OCI-LY3 (cell line): ENCODE results near the gene PFDN1.

Experiments used
- H2AFZ ChIP-seq: fragments of 200-600, 300-600 bp; shearing (Covaris generic); 2 replicates; pipeline ENCODE4 v1.6.0; 2014; ENCODE audit warnings: antibody characterized with exemption, low read depth, low read length
- H3K27ac ChIP-seq: fragments of 200-600, 300-600 bp; sonication (generic); 2 replicates; pipeline ENCODE4 v1.5.1; 2014; ENCODE audit warnings: mild to moderate bottlenecking, low read length, moderate library complexity, mixed read lengths
- H3K27me3 ChIP-seq: fragments of 200-600, 300-600 bp; sonication (generic); 2 replicates; pipeline ENCODE4 v1.6.1; 2014; ENCODE audit warnings: low read depth, low read length, mixed read lengths
- H3K36me3 ChIP-seq: fragments of 200-600, 300-600 bp; sonication (generic); replicated peaks from 2 replicates; pipeline ENCODE3; 2014; ENCODE audit warnings: low read depth, low read length, mixed read lengths
- H3K4me1 ChIP-seq: fragments of 300-600, 200-600 bp; sonication (generic); 2 replicates; pipeline ENCODE4 v1.6.1; 2014; ENCODE audit warnings: low read length, mixed read lengths
- H3K4me2 ChIP-seq: fragments of 200-600, 300-600 bp; sonication (generic); 2 replicates; pipeline ENCODE4 v1.6.1; 2014; ENCODE audit warnings: low read length, mixed read lengths
- H3K4me3 ChIP-seq: fragments of 300-600, 200-600 bp; sonication (generic); 2 replicates; pipeline ENCODE4 v1.5.1; 2014; ENCODE audit warnings: antibody characterized with exemption, mild to moderate bottlenecking, low read length, moderate library complexity
- H3K79me2 ChIP-seq: fragments of 300-600, 200-600 bp; shearing (Covaris generic); 2 replicates; pipeline ENCODE4 v1.6.1; 2014; ENCODE audit warnings: mild to moderate bottlenecking, low read length, mixed read lengths
- H3K9ac ChIP-seq: fragments of 300-600, 200-600 bp; shearing (Covaris generic); 2 replicates; pipeline ENCODE4 v1.6.0; 2014; ENCODE audit warnings: mild to moderate bottlenecking, low read length, moderate library complexity
- H3K9me3 ChIP-seq: fragments of 200-600, 300-600 bp; shearing (Covaris generic); 2 replicates; pipeline ENCODE4 v1.6.1; 2014; ENCODE audit warnings: low read length, mixed read lengths; ENCODE audit not compliant: insufficient read depth
- H4K20me1 ChIP-seq: fragments of 200-600, 300-600 bp; sonication (generic); 2 replicates; pipeline ENCODE4 v1.6.1; 2016; ENCODE audit warnings: low read length, mixed read lengths; ENCODE audit not compliant: insufficient read depth
- CTCF ChIP-seq: fragments of 200-600, 300-600 bp; sonication (generic); IDR thresholded peaks from 2 replicates; pipeline ENCODE4 v1.5.1; 2014; ENCODE audit warnings: antibody characterized with exemption, low read length, low read depth
- EZH2phosphoT487 ChIP-seq: fragments of 200-600 bp; shearing (Covaris generic); IDR thresholded peaks from 2 replicates; pipeline ENCODE4 v1.6.1; 2018; ENCODE audit warnings: antibody characterized with exemption, mixed run types, low read depth

Gene PFDN1

GRCh38 chr5:140329739-140330481, 27.0 kb upstream of the PFDN1 start:
- Histone ChIP-seq H3K79me2 (no peaks in the 10 kb centered on the region), H3K9me3 (no peaks in the 10 kb centered on the region), H3K27ac (no peak overlapping the region), H3K4me2 (no peak overlapping the region), H3K36me3 (no peaks in the 10 kb centered on the region), H2AFZ (no peak overlapping the region), H3K4me3 (no peak overlapping the region), H4K20me1 (no peaks in the 10 kb centered on the region), H3K27me3 (no peaks in the 10 kb centered on the region), H3K9ac (no peak overlapping the region), H3K4me1 (no peaks in the 10 kb centered on the region)
- TF ChIP-seq CTCF (no peak), EZH2phosphoT487 (no peak)

- Histone ChIP-seq H3K27ac (no peak overlapping the region), H2AFZ (no peak overlapping the region), H4K20me1 (no peaks in the 10 kb centered on the region), H3K4me3 (no peak overlapping the region), H3K4me1 (no peaks in the 10 kb centered on the region), H3K9me3 (no peaks in the 10 kb centered on the region), H3K4me2 (no peak overlapping the region), H3K9ac (no peak overlapping the region), H3K79me2 (no peaks in the 10 kb centered on the region), H3K36me3 (no peaks in the 10 kb centered on the region), H3K27me3 (no peaks in the 10 kb centered on the region)
- no peak for TF ChIP-seq EZH2phosphoT487
- no peak for TF ChIP-seq CTCF
Observed at GRCh38 chr5:140328036-140328764, 25.3 kb upstream of the PFDN1 start.

- Histone ChIP-seq H3K79me2 (no peaks in the 10 kb centered on the region), H3K9me3 (no peaks in the 10 kb centered on the region), H4K20me1 (no peaks in the 10 kb centered on the region), H3K4me1 (no peaks in the 10 kb centered on the region), H3K4me2 (no peak overlapping the region), H3K27me3 (no peaks in the 10 kb centered on the region), H3K4me3 (no peak overlapping the region), H3K27ac (no peak overlapping the region), H3K9ac (no peak overlapping the region), H3K36me3 (no peaks in the 10 kb centered on the region), H2AFZ (no peak overlapping the region)
- TF ChIP-seq EZH2phosphoT487 (no peak), CTCF (no peak)
Observed at GRCh38 chr5:140327589-140327988, 24.7 kb upstream of the PFDN1 start.

- TF ChIP-seq EZH2phosphoT487 = no peak
- no peak for TF ChIP-seq CTCF
- Histone ChIP-seq H3K27ac (no peak overlapping the region), H3K9me3 (no peaks in the 10 kb centered on the region), H3K36me3 (no peaks in the 10 kb centered on the region), H3K4me2 (no peak overlapping the region), H3K4me1 (no peaks in the 10 kb centered on the region), H3K27me3 (no peaks in the 10 kb centered on the region), H2AFZ (no peak overlapping the region), H3K9ac (no peak overlapping the region), H3K4me3 (no peak overlapping the region), H4K20me1 (no peaks in the 10 kb centered on the region), H3K79me2 (no peaks in the 10 kb centered on the region)
Observed at GRCh38 chr5:140325486-140325885, 22.6 kb upstream of the PFDN1 start.
